OCI-LY7 (cell line): ENCODE results near the gene ZNF628. TPM values are rescaled to one million over a fixed set of nuclear protein-coding genes. Genes with fewer than 3 reads are reported as not detected.

Experiments used
- BruUV-seq: library from RNA; stranded (reverse); fragments of 400-500 nt; replicated peaks from 2 replicates; lab custom pipeline; 2021; lab: Mats Ljungman, UMichigan
- CTCF ChIA-PET: fragments of 300-600 bp; sonication (Branson Sonifier 250); formaldehyde crosslinking; loops from one replicate; lab custom pipeline; 2022; ENCODE audit warnings: antibody characterized with exemption; ENCODE audit not compliant: unreplicated experiment; lab: Charles Lee
- POLR2A ChIA-PET: fragments of 300-600 bp; sonication (Branson Sonifier 250); formaldehyde crosslinking; loops from one replicate; lab custom pipeline; 2022; ENCODE audit warnings: antibody characterized with exemption; lab: Charles Lee
- DNase-seq: peaks from one replicate; pipeline ENCODE4 v3.0.0-alpha.2; 2015; ENCODE audit warnings: low spot score
- H2AFZ ChIP-seq: fragments of 200-600 bp; sonication (generic), shearing (Covaris generic); 2 replicates; pipeline ENCODE4 v1.6.1; 2014; ENCODE audit warnings: mild to moderate bottlenecking, antibody characterized with exemption, low read length, moderate library complexity
- H3K27ac ChIP-seq: fragments of 200-600 bp; sonication (generic); 2 replicates; pipeline ENCODE4 v1.5.1; 2014; ENCODE audit warnings: mixed run types, low read depth, mild to moderate bottlenecking, moderate library complexity, low read length, inconsistent platforms; ENCODE audit not compliant: poor library complexity, severe bottlenecking
- H3K36me3 ChIP-seq: fragments of 200-600 bp; sonication (generic); 2 replicates; pipeline ENCODE4 v1.6.1; 2014; ENCODE audit warnings: mild to moderate bottlenecking, antibody characterized with exemption, low read length, moderate library complexity, mixed read lengths; ENCODE audit not compliant: insufficient read depth
- H3K4me1 ChIP-seq: fragments of 200-600 bp; sonication (generic); 2 replicates; pipeline ENCODE4 v1.5.1; 2014; ENCODE audit warnings: mild to moderate bottlenecking, low read length; ENCODE audit not compliant: insufficient read depth, poor library complexity, severe bottlenecking
- H3K4me2 ChIP-seq: fragments of 200-600 bp; sonication (generic); 2 replicates; pipeline ENCODE4 v1.6.1; 2014; ENCODE audit warnings: mild to moderate bottlenecking, low read length
- H3K4me3 ChIP-seq: fragments of 200-600 bp; sonication (generic); 2 replicates; pipeline ENCODE4 v1.5.1; 2014; ENCODE audit warnings: mild to moderate bottlenecking, low read depth, low read length; ENCODE audit not compliant: poor library complexity, severe bottlenecking
- H3K79me2 ChIP-seq: fragments of 200-600 bp; sonication (generic); 2 replicates; pipeline ENCODE4 v1.6.1; 2016; ENCODE audit warnings: low read depth, mild to moderate bottlenecking, low read length, moderate library complexity, mixed read lengths; ENCODE audit not compliant: insufficient read depth
- H3K9me2 ChIP-seq: fragments of 200-600 bp; sonication (generic); 2 replicates; pipeline ENCODE4 v1.6.1; 2016; ENCODE audit warnings: mild to moderate bottlenecking, low read length, mixed read lengths; ENCODE audit not compliant: insufficient read depth
- H3K9me3 ChIP-seq: fragments of 200-600 bp; sonication (generic); 2 replicates; pipeline ENCODE4 v1.6.1; 2014; ENCODE audit warnings: mild to moderate bottlenecking, mixed run types, low read length, mixed read lengths
- H4K20me1 ChIP-seq: fragments of 200-600 bp; sonication (generic); 2 replicates; pipeline ENCODE4 v1.6.1; 2014; ENCODE audit warnings: mild to moderate bottlenecking, antibody characterized with exemption, low read length, moderate library complexity, mixed read lengths; ENCODE audit not compliant: insufficient read depth
- CTCF ChIP-seq: fragments of 200-600 bp; sonication (generic); conservative IDR thresholded peaks from 2 replicates; pipeline ENCODE4 v1.5.1; 2014; ENCODE audit warnings: mild to moderate bottlenecking, antibody characterized with exemption, low read length, moderate library complexity, mixed read lengths
- EZH2phosphoT487 ChIP-seq: fragments of 200-600 bp; sonication (generic); IDR thresholded peaks from 2 replicates; pipeline ENCODE4 v1.6.1; 2018; ENCODE audit warnings: low read depth, borderline replicate concordance, mild to moderate bottlenecking, mixed run types, antibody characterized with exemption, low read length, moderate library complexity, mixed read lengths
- intact Hi-C: fragments of 100-400 bp; cut with micrococcal nuclease; formaldehyde crosslinking; loops from one replicate; pipeline ENCODE4 v1.10.0; 2022; ENCODE audit not compliant: unreplicated experiment
- total RNA-seq, 2 experiments: library from RNA; depleted of rRNA in 1 of 2; stranded (reverse); fragments of >200 nt in 1 of 2; shearing (Covaris generic) in 1 of 2; gene quantifications; 2 replicates each; pipeline ENCODE4 v1.2.3, GENCODE V29; 2014 to 2022

ZNF628 gene
- total RNA-seq, 2 experiments from 2014 or later: 5.2 to 10.6 TPM

GRCh38 chr19:55440411-55441105 lies 35.9 kb upstream of the ZNF628 start:
- ChIA-PET CTCF (no interaction called here), POLR2A (no interaction called here)
- intact Hi-C loops: no loop called here
- Histone ChIP-seq H3K4me3 (no peak overlapping the region), H3K36me3 (no peaks in the 10 kb centered on the region), H3K4me2 (no peak overlapping the region), H3K4me1 (no peaks in the 10 kb centered on the region), H2AFZ (no peak overlapping the region), H4K20me1 (no peaks in the 10 kb centered on the region), H3K9me3 (no peaks in the 10 kb centered on the region), H3K27ac (no peak overlapping the region), H3K9me2 (no peaks in the 10 kb centered on the region), H3K79me2 (no peaks in the 10 kb centered on the region)
- TF ChIP-seq CTCF: no peak
- TF ChIP-seq EZH2phosphoT487: no peak
- DNase-seq: no peak
- no TSS peak for BruUV-seq

DNA sequence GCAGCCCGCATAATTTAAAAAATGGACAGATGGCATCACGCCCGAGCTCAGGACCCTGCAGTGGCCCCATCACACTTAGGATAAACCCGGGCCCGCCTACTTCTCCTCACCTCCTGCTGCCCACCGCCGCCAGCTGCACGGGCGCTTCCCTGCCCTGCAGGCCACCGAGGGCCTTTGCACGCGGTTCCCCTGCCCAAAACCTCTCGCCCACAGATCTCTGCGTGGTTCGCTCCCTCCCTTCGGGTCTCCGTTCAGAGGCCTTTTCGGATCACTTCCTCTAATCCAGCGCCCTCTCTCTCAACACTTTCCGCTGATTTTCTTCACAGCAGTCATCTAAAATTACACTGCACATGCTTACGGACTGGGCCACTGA lies 35.1 kb upstream of the ZNF628 start:
- Histone ChIP-seq H4K20me1 (no peaks in the 10 kb centered on the region), H3K79me2 (no peaks in the 10 kb centered on the region), H3K4me1 (no peaks in the 10 kb centered on the region), H3K36me3 (no peaks in the 10 kb centered on the region), H3K27ac (no peak overlapping the region), H3K9me3 (no peaks in the 10 kb centered on the region), H3K4me3 (no peak overlapping the region), H3K4me2 (no peak overlapping the region), H2AFZ (no peak overlapping the region), H3K9me2 (no peaks in the 10 kb centered on the region)
- TF ChIP-seq EZH2phosphoT487: no peak
- TF ChIP-seq CTCF: no peak
- intact Hi-C loops: no loop called here
- ChIA-PET CTCF (no interaction called here), POLR2A (no interaction called here)
- DNase-seq: no peak
- no TSS peak for BruUV-seq

DNA sequence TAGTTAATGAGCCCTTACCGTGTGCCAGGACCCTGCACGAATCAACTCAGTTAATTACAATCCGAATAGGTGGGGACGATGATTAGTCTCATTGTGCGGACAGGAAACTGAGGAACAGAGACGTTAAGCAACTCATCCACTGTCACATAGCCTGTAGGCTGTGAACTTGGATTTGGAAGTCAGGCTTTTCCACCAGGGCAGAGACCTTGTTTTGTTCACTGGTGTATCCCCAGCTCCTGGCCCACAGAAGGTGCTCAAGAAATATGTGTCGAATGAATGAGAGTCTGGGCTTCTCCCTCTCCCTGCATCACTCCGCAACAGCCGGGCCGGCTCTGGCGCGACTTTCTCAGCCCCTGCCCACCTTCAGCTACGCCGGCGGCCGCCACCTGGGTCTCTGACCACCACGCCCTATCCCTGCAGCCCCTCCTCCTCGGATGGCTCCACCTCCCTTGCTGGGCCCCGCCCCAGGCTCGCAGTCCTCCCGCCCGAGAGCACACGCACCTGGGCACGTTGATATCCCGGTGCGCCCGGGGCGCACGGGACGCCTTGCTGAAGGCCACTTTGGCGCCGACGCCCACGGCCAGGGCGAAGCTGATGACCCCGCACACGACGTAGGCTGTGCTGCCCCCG lies 34.6 kb upstream of the ZNF628 start:
- TF ChIP-seq EZH2phosphoT487 (0 out of 2 replicates have a peak, but pooled peaks have one; percentile 68), CTCF (no peak)
- no peaks in the 10 kb centered on the region for H3K9me2 ChIP-seq
- no peak overlapping the region for H2AFZ ChIP-seq
- no peaks in the 10 kb centered on the region for H3K9me3 ChIP-seq
- ChIA-PET POLR2A (no interaction called here), CTCF (no interaction called here)
- BruUV-seq: no TSS peak
- H3K79me2 ChIP-seq: no peaks in the 10 kb centered on the region
- H3K4me1 ChIP-seq: no peaks in the 10 kb centered on the region
- no peaks in the 10 kb centered on the region for H4K20me1 ChIP-seq
- H3K4me3 ChIP-seq: no peak overlapping the region
- H3K36me3 ChIP-seq: no peaks in the 10 kb centered on the region
- H3K4me2 ChIP-seq: no peak overlapping the region
- DNase-seq: no peak
- no peak overlapping the region for H3K27ac ChIP-seq
- intact Hi-C loops: no loop called here
